RWPE2 (cell line): ENCODE measurements around the gene DNAH8.

Experiments
- ATAC-seq: fragments of 200-7000 bp; cut with Tn5 transposase; 3 replicates; pipeline ENCODE4 v1.9.1; 2021; ENCODE audit warnings: low read depth
- DNase-seq: peaks from one replicate; pipeline ENCODE4 v3.0.0-alpha.2; 2020; ENCODE audit warnings: low spot score
- H3K27ac ChIP-seq: fragments of 450-650 bp; 2 replicates; pipeline ENCODE4 v1.5.1; 2017; ENCODE audit warnings: mild to moderate bottlenecking; ENCODE audit not compliant: poor library complexity, severe bottlenecking
- H3K27me3 ChIP-seq: fragments of 250-450 bp; sonication (Bioruptor Pico); 2 replicates; pipeline ENCODE4 v1.5.1; 2021; ENCODE audit warnings: mild to moderate bottlenecking, moderate library complexity; ENCODE audit not compliant: insufficient read depth, poor library complexity, severe bottlenecking
- H3K36me3 ChIP-seq: fragments of 250-450 bp; sonication (Bioruptor Pico); 2 replicates; pipeline ENCODE4 v1.5.1; 2020; ENCODE audit warnings: low read depth, mild to moderate bottlenecking, moderate library complexity
- H3K4me1 ChIP-seq: fragments of 250-450 bp; sonication (Bioruptor Pico); 2 replicates; pipeline ENCODE4 v1.5.1; 2021; ENCODE audit warnings: mild to moderate bottlenecking, moderate library complexity; ENCODE audit not compliant: insufficient read depth, poor library complexity, severe bottlenecking
- H3K4me3 ChIP-seq: fragments of 250-450 bp; sonication (Bioruptor Pico); 2 replicates; pipeline ENCODE4 v1.5.1; 2021; ENCODE audit warnings: mild to moderate bottlenecking, moderate library complexity; ENCODE audit not compliant: severe bottlenecking
- H3K9me3 ChIP-seq: fragments of 250-450 bp; sonication (Bioruptor Pico); 2 replicates; pipeline ENCODE4 v1.5.1; 2021; ENCODE audit warnings: mild to moderate bottlenecking, moderate library complexity; ENCODE audit not compliant: severe bottlenecking
- CTCF ChIP-seq: fragments of 450-650 bp; IDR thresholded peaks from one replicate; pipeline ENCODE4 v1.5.1; 2017; ENCODE audit warnings: mild to moderate bottlenecking, moderate library complexity; ENCODE audit not compliant: poor library complexity, severe bottlenecking

Gene DNAH8

DNA sequence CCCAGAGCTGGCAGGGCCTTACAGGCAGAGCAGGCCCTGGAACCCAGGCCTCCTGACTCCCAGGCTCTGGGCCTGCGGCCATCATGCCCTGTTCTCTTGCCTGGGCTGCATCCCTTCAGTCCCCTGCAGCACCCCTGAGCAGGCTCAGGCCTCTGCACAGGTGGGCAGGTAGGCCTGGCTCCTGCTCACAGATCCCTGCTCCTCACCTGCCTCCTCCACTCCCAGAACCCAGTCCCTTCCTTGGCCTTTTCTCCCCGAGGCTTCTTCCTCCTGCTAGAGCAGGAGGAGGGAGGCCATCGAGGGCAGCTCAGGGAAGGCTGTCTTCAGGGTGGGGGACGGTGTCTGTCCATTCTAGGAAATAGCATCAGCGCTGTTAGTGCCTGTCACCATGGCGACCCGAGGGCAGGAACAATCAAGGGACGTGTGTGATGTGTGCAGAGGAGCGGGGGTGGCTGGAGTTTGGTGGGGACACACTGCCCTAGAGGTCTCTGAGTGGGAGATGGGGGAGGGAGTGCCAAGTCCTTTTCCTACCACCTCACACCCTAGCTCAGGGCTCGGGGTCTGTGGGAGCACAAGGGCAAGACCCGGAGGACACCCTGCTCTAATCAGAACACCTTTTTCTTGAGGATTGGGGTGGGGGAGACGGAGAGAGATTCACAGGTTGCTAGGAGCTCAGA is 360.0 kb downstream of the DNAH8 start:
- Histone ChIP-seq H3K4me1 (no peaks in the 10 kb centered on the region), H3K27me3 (no peaks in the 10 kb centered on the region), H3K4me3 (no peak overlapping the region), H3K9me3 (no peaks in the 10 kb centered on the region), H3K36me3 (no peaks in the 10 kb centered on the region), H3K27ac (no peak overlapping the region)
- DNase-seq (no peak), ATAC-seq (no peak)
- TF ChIP-seq CTCF = no peak

DNA sequence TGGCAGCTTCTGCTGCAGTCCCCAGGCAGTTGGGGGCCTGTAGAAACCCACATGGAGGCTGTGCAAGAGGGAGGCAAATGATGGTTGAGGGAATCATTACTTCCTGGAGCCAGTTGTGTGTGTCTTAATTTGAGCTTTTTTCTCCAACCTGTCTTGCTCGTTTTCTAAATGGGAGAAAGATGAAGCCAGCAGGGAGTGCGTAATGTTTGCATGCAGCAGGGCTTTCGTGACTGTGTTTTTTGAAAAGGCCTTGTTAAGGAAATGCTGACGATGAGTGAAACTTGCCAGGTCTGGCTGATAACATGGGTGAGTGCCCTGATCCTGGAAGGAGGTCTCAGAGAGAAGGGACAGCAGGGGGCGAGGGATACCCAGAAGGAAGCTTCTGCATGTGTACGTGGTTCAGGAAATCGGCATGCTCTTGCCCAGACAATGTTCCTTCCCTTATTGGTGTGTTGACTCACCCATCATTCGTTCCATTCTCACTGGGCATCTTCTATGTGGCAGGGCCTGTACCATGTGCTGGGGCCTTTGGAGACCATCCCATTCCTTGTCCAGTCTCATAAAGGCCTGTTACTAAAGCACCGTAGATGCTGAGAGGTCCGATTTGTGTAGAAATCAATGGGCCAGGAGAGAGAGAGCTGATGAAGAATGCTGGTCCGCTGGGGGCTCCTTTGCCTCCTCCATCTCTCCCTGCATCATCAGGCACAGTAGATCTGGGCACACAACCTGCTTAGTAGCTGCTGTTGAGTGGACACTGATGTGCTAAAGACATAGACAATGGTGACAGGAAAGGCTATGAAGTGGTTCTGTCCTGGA is 360.9 kb downstream of the DNAH8 start:
- Histone ChIP-seq H3K36me3 (no peaks in the 10 kb centered on the region), H3K4me3 (no peak overlapping the region), H3K27ac (no peak overlapping the region), H3K27me3 (no peaks in the 10 kb centered on the region), H3K4me1 (no peaks in the 10 kb centered on the region), H3K9me3 (no peaks in the 10 kb centered on the region)
- ATAC-seq = no peak
- no peak for DNase-seq
- no peak for TF ChIP-seq CTCF

- ATAC-seq = no peak
- TF ChIP-seq CTCF = no peak
- Histone ChIP-seq H3K4me1 (no peaks in the 10 kb centered on the region), H3K9me3 (no peaks in the 10 kb centered on the region), H3K27ac (no peak overlapping the region), H3K27me3 (no peaks in the 10 kb centered on the region), H3K36me3 (no peaks in the 10 kb centered on the region), H3K4me3 (no peak overlapping the region)
- DNase-seq = no peak
Measured at GRCh38 chr6:39076623-39077535, 361.8 kb downstream of the DNAH8 start.

- H3K9me3 ChIP-seq = no peaks in the 10 kb centered on the region
- DNase-seq (no peak), ATAC-seq (no peak)
- H3K4me1 ChIP-seq = no peaks in the 10 kb centered on the region
- H3K36me3 ChIP-seq = no peaks in the 10 kb centered on the region
- no peak overlapping the region for H3K27ac ChIP-seq
- no peak for TF ChIP-seq CTCF
- H3K4me3 ChIP-seq = no peak overlapping the region
- H3K27me3 ChIP-seq = no peaks in the 10 kb centered on the region
Measured at GRCh38 chr6:39077882-39078594, 362.9 kb downstream of the DNAH8 start.
